HL-60/S4 treated with retinoic acid at 250 ng/mL for 4 days and 3 days (cell line): ENCODE measurements around the gene ADGRV1.

Source experiments
- in situ Hi-C: fragments of 300-500 bp; cut with MboI; formaldehyde crosslinking; loops from 2 replicates; pipeline ENCODE4 v1.7.0; 2022; ENCODE audit warnings: low sequenced_read_pairs

Gene ADGRV1

DNA sequence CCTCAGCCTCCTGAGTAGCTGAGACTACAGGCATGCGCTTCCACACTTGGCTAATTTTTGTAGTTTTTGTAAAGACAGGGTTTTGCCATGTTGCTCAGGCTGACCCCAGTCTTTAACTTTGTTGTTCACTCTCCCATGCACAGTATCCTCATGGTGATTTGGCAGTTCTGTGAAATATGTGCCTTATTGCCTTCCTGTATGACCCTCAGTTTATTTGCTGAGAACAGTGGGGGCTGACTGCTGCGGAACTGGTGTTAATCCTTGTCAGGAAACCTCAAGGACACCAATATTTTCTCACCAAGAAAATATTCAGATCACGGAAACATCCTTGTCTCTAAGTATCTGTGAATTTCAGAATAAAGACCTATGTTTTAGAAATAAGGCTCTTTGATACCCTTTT, 536.7 kb downstream of the ADGRV1 start:
- in situ Hi-C loops, result no loop called here

DNA sequence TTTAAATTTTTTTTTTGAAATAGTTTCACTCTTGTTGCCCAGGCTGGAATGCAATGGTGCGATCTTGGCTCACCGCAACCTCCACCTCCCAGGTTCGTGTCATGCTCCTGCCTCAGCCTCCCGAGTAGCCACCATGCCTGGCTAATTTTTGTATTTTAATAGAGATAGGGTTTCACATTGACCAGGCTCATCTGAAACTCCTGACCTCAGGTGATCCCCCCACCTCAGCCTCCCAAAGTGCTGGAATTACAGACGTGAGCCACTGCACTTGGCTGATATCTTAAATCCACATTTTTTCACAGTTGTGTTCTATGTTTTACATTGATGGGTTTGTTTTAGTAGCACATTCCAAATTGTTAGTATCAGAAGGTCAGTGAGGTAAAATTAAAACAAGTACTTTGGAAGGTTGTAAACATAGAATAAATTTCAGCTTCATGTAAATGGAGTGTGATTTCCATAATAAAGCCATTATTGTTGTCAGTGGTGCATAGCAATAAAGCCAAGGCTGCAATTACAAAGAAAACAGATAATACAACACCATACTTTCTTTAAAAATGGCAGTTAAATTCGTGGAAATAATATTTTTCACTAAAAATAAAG, 537.3 kb downstream of the ADGRV1 start:
- in situ Hi-C loops, result no loop called here

DNA sequence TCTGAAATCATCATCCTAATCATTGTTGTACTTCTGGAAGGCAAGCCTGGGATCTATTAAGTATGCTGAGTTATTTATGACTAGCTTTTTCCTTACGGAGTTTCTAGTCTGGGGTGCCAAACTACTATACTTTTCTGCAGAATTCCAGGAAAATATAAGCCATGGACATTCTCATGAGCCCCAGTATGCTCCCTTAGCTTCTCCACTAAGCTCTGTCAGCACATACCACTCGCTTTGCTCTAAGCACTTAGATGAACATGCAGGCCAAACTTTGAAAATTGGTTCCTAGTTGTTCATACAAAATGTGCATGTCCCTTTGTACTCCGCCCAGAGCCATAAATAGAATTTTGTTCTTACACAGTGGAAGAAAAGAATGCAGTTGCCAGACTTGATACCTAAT, 539.9 kb downstream of the ADGRV1 start:
- in situ Hi-C loops, result no loop called here

DNA sequence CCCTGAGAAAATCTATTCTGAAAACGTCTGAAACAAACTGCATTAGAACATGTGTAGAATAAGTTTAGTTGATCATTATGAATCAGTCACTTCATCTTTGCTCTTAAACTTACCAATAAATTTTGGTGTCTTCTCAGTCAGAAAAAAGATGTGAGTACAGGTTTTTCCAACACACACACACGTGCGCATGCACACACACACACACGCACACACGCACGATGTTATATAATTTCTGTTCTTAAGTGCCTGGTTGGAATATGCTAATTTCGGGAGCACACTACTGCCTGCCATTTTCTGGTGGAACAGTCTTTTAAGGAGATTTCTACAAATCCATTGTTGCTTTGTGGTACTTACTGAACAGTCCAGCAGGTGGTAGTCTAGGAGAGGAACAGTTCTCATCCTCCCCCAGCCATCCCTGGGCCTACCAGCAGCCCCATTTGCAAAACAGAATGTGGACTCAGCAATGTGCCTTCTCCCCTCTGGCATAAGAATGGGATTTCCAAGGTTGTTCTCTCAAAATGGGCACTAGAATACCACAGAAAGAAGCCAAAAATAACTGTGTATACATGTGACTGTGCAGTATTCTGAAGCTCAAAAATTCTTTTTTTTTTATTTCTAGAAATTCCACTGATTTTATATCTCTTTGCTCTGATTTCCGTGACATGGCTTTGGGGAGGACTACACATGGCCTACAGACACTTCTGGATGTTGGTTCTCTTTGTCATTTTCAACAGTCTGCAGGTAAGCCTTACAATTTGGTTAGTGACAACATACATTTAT, 543.2 kb downstream of the ADGRV1 start:
- in situ Hi-C loops, result loop anchor here (25.0 kb wide), 1 partner anchor 261 kb away; no protein-coding TSS in a partner anchor

DNA sequence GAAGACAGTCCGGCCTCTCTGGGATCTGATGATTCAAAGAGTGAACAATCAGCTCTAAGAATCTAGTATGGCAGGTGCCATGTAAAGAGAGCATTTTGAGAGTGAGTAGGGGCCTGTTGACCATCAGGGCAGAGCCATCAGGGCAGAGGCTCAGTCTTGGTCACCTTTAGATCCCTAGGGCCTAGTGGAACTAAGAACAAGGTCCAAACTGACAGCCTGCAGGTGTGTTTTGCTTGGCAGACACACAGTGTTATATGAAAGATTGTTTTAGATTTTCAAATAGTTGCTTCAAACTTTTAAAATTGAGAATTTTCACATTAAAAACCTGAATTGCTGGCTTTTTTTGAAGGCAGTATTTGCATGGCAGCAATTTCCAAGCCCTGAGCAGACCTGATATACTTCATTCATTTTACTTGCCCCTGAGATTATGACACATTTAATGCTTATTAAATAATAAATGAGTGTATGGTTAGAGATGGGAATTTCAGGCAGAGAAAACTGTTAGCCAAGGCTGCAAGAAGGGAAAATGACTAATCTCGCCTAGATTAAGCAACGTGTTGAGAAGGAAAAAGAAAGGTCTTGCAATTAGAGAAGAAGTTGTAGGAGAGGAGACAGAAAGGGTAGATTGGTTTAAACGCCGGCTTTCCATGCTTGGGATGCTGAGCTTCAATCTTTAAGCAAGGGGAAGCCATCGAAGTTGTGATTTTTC, 544.9 kb downstream of the ADGRV1 start:
- in situ Hi-C loops, result loop anchor here (25.0 kb wide), 1 partner anchor 259 kb away; no protein-coding TSS in a partner anchor

DNA sequence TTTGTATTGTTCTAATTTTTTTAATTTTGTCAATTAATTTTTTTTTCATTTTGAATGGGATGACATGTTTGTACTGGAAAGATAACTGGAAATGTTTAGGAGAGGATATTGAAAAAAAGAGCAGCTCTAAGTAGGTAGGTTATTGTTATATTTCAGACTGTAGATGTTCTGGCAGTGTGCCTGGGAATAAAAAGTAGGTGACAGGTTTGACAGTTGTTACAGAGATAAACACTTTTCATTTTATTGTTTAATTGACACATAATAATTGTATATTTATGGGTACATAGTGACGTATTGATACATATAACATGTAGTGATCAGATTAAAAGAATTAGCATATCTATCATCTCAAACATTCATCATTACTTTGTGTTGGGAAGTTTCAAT, 545.5 kb downstream of the ADGRV1 start:
- in situ Hi-C loops, result loop anchor here (25.0 kb wide), 1 partner anchor 258 kb away; no protein-coding TSS in a partner anchor

DNA sequence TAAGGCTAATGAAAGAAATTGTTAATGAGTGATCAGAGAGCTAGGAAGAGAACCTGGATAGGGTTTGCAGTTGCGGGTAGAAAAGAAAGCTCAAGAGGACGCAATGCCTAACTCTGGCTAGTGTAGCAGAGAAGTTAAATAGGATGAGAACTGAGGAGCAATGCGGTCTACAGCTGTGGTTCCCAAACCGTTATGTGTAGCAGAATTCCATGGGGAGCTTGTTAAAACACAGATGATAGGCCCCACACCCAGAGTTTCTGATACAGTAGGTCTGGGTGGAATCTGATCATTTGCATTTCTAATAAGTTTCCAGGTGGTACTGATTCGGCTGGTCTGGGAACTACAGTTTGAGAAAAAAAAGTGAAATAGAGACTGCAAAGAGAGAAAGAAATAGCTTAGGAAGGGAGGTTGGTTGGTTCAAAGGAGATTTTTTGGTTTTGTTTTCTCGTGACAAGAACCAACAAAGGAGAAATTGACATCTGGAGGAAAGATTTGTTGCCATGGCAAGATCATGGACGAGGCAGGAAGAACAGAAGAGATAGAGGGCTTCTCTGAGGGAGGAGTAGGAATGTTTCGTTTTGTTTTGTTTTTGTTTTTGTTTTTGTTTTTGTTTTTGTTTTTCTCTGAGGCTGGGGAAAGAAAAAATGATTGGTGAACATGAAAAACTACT, 548.4 kb downstream of the ADGRV1 start:
- in situ Hi-C loops, result loop anchor here (25.0 kb wide), 1 partner anchor 255 kb away; no protein-coding TSS in a partner anchor

DNA sequence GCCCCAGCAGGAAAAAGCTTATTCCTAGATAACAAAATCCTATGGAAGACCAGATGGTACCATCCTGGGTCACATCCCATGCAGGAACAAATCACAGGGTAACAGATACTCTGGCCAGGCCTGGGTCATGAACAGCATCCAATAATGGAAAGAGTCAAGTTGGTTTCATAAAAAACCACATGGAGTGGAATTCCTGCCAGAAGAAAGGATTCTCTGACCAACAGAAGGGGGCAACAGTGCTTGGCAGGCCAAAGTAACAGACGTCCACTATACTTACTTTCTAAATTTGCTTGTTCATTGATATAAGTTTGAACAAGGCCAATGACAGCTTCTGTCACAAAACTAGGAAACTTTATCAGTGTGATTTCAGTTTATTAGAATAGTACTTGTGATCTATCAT, 551.0 kb downstream of the ADGRV1 start:
- in situ Hi-C loops, result loop anchor here (25.0 kb wide), 1 partner anchor 253 kb away; no protein-coding TSS in a partner anchor

DNA sequence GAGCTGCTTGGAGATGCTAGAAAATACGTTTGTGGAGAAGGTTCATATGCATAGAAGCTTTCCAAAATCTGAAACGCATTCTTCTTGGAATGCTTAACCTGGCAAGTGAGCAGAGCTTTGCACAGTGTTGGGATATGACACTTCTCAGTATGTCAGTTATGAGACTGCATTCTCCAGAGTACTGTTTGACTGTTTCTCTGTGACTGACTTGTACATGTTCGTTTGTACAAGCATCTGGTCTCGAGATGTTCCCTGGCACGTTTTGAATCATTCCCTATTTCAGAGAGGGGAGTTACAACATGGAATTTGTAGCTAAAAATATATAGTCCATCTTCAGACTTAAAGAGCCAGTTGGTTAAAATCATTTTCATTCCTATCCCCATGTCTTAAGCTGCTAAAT, 552.1 kb downstream of the ADGRV1 start:
- in situ Hi-C loops, result loop anchor here (25.0 kb wide), 1 partner anchor 252 kb away; no protein-coding TSS in a partner anchor

DNA sequence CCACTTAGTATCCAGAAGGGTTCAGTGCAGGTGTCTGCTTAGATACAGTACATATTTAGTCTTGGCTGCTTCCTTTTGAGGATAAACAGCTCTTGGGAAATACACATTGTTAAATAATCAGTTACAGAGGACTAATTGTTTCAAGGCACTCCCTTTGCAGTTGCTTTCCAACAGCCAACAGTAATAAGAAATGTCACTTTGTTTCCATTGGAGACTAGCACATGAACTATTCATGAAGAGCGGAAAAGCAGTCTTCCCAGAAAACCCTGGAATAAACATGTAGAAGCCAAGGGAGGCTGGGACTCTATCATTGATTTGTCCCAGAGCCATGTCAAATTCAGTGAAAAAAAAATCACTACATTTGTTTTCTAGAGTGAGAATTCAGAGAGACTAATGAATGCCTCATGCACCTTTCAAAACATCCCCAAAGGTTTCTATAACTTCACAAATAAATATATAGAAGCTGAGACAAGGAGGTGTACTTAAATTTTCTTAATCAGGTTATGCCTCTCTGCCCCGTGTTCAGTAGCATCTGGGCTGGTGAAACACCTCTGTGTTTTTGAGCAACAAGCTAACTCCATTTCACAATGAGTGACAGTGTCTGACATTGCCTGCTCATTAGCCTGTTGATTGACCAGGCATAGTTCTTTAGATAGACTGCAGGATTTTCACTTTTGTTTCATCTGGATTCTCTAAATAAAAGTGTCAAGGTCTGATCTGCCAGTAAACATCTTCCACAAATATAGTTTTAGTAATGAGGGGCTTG, 553.1 kb downstream of the ADGRV1 start:
- in situ Hi-C loops, result loop anchor here (25.0 kb wide), 1 partner anchor 251 kb away; no protein-coding TSS in a partner anchor

DNA sequence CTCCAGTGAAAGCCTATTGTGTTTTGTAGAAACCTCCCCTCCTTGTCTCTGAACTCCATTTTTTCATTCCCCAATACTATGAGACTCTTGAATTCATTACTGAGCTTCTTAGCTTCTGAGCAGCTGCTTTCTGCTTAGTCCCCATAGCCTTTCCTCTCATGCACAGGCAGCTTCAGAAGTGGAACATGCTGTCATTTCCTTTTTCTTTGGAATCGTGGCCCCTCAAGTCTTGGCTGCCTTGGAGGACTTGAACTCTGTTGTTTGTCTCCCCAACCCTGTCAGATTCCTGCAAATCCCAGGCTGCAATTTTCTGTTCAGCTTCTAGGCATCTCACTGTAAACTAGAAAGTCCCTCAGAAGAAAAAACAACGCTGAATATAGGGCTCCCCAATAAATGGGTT, 556.1 kb downstream of the ADGRV1 start:
- in situ Hi-C loops, result loop anchor here (25.0 kb wide), 1 partner anchor 248 kb away; no protein-coding TSS in a partner anchor

DNA sequence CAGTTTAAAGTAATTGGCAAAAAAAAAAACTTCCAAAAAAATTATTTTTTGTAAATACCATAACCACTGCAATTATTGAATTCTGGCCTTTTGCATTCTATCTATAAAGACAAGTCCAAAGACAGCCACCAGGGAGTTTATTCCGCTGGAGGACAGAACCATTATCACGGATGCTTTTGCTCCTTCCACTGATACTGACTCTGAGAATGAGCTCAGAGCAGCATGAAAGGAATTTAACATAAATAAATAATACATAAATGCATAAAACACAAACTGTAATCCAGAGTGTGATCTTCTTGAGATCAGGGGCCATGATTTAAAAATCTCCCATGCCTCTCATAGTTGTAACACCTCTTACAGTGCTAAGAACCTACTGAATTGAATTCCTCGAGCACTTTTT, 559.8 kb downstream of the ADGRV1 start:
- in situ Hi-C loops, result loop anchor here (25.0 kb wide), 1 partner anchor 244 kb away; no protein-coding TSS in a partner anchor

DNA sequence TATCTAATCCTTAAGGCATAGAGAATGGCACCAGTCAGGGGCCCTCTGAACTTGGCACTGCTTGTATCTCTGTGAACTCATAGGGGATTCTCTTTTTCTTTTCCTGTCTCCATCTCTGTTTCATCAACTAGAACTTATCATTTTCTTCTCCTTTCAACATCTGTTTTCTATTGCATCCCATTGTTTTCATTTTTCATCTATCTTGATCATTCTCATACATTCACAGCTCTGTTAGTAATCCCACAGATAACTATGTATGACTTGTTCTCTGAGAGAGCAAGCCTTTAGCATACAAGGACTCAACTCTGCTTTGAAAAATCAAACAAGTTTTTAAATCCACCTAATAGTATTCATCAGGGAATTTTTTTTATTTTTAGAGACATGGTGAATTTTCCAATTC, 560.2 kb downstream of the ADGRV1 start:
- in situ Hi-C loops, result loop anchor here (25.0 kb wide), 1 partner anchor 244 kb away; no protein-coding TSS in a partner anchor

DNA sequence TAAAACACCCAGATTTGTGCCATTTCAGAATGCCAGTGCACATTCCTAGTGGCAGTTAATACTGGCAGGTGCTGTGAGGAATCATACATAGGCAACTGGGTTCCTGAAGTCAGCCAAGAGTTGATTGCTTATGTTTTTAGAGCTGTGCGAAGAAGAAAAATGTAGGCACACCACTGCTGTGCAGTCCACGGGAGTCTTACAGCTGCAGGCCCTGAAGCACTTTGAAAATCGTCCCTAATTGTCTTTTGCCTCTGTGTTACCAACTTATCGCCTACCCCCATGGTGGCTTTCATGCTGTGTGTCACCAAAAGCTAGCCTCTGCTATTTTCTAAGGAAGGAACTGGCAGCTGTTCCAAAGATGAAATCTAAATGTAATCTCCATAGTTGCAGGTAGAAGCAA, 560.6 kb downstream of the ADGRV1 start:
- in situ Hi-C loops, result loop anchor here (25.0 kb wide), 1 partner anchor 243 kb away; no protein-coding TSS in a partner anchor

DNA sequence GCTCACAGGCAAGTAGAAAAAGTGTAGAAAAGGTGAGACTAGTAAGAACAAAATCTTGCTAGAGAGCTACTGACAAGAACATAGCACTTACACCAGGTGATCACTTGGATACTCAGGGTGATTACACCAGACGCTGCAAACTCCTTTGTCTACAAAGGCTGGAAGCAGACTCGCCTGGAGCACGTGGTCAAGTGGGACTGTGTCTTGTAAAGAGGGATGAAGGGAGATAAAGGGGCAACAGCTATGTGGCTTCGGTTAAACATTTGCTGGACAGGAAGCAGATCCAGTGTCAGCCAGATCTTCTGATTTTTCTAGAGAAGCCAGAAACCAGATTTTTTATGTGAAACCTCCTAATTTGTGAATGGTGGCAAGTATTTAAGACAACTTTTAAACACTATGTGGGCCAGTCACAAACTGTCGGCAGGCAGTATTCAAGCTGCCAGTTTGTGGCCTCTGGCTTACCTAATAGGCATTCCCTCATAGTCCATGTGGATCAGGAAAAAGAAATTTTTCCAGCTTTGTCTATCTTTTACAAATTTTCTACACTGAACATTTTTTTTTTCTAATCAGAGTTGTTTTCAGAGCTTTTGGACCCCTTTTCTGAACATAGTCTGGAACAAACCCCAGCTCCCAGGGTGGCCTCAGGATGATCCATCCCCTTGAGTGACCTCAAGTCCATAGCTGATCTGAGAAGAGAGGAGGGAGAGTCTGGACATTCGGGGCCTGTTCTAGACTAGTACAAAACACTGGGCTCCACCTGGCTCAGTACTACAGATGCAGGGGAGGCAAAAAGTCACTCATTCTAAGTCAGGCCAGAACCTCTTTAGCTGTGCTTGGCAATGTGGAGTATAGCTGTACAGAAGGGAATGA, 561.6 kb downstream of the ADGRV1 start:
- in situ Hi-C loops, result loop anchor here (25.0 kb wide), 1 partner anchor 242 kb away; no protein-coding TSS in a partner anchor

DNA sequence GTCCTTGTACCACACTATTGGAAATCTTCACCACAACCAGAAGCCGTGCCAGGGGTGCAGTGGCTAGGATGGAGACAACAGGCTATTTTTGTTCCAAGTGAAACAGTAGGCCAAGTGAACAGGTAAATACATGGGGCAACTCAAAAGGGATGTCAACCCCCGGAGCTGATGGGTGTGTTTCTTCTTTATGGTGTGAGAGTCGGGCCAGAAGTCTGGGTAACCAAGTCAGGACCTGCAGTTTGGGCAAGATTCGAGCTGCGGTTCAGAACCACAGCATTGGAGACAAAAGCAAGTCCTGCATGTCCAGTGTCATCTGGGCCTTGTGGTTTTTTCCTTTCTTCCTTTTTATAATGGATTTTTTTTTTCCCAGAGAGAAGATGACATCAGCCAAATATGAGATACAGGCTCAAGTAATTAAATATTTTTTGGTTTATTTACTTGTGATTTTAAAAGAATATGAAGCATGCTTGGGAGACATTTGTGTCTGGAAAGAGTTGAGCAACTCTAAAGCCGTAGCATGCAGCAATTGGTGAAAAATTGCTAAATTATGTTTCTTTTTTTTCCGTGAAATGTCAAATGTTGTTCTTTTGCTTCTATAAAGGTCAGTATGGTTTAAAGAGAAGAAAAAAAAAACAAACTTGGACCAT, 562.9 kb downstream of the ADGRV1 start:
- in situ Hi-C loops, result loop anchor here (25.0 kb wide), 1 partner anchor 241 kb away; no protein-coding TSS in a partner anchor

DNA sequence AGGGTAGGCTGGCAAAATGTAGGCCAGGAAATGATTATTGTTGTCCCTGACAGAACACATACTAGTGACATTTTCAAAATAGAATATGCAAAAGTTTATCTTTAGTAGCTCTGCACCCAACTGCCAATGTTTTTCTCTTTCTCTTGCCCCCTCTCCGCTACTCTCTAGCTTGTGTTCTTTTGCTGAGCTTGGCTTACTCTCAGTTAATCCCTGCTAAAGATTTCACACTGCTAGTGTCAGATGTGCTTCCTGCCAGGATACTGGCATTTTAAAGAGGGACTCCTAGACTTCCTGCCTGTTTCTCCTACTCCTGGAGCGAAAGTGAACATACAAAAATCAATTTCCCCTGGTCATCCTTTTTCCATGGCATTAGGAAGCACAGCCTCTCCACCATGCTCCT, 564.1 kb downstream of the ADGRV1 start:
- in situ Hi-C loops, result loop anchor here (25.0 kb wide), 1 partner anchor 240 kb away; no protein-coding TSS in a partner anchor

DNA sequence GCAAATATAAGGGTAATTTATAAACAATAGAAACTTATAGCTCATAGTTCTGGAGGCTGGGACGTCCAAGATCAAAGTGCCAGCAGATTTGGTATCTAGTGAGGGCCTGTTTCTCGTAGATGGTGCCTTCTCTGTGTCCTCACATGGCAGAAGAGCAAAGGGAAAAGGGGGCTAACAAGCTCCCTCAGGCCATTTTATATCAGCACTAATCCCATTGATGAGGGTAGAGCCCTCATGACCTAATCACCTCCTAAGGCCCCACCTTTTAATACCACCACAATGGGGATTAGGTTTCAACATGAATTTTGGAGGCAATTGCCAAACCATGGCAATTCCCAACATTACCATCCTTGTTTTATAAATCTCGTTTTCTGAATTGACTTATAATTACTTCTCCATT, 564.7 kb downstream of the ADGRV1 start:
- in situ Hi-C loops, result loop anchor here (25.0 kb wide), 1 partner anchor 239 kb away; no protein-coding TSS in a partner anchor
